Kidney epithelial cell (primary cell): ENCODE measurements around the gene SPEF2. TPM values are rescaled to one million over a fixed set of nuclear protein-coding genes. Genes with fewer than 3 reads are reported as not detected.

Experiments
- DNase-seq: peaks from one replicate; pipeline ENCODE4 v3.0.0-alpha.2; 2010; ENCODE audit warnings: low read depth
- H3K27me3 ChIP-seq: 2 replicates; pipeline ENCODE4 v1.6.0; 2011; ENCODE audit warnings: low read length; ENCODE audit not compliant: control insufficient read depth, insufficient read depth
- H3K36me3 ChIP-seq: 2 replicates; pipeline ENCODE4 v1.5.1; 2011; ENCODE audit warnings: low read length; ENCODE audit not compliant: control insufficient read depth, insufficient read depth
- H3K4me3 ChIP-seq: 2 replicates; pipeline ENCODE4 v1.5.1; 2011; ENCODE audit warnings: low read depth, mild to moderate bottlenecking, control low read depth, low read length
- total RNA-seq: library from RNA; depleted of rRNA; stranded (reverse); fragments of >200 nt; gene quantifications from 2 replicates; pipeline ENCODE4 v1.2.3, GENCODE V29; 2015
- TF ChIP-seq, protein P1 (sequence below): IDR thresholded peaks from 2 replicates; pipeline ENCODE4 v1.5.1; 2011; ENCODE audit warnings: mild to moderate bottlenecking, moderate library complexity, low read length, control low read depth, inconsistent platforms; ENCODE audit not compliant: insufficient read depth, poor library complexity, severe bottlenecking

SPEF2 gene
- total RNA-seq, 1 donor from 2014 or later = 3.2 TPM

DNA sequence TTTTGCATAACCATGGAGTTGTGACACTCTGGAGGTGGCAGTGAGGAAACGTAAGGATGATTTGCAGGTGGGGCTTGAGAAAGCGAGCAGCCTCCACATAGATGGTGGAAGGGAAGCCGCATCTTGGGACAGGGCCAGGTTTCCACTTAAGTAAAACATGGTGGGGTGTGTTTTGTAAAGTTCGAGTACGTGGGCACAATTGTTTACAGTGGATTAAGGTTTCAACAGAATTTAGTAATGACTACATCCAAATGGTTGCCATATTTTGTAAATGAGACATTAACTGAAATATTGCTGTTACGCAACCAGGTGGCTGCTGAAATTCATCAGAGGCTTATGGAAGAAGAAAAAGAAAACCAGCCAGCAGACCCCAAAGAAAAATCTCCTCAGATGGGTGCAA lies 153.6 kb downstream of the SPEF2 start:
- TF ChIP-seq, protein P1, sequence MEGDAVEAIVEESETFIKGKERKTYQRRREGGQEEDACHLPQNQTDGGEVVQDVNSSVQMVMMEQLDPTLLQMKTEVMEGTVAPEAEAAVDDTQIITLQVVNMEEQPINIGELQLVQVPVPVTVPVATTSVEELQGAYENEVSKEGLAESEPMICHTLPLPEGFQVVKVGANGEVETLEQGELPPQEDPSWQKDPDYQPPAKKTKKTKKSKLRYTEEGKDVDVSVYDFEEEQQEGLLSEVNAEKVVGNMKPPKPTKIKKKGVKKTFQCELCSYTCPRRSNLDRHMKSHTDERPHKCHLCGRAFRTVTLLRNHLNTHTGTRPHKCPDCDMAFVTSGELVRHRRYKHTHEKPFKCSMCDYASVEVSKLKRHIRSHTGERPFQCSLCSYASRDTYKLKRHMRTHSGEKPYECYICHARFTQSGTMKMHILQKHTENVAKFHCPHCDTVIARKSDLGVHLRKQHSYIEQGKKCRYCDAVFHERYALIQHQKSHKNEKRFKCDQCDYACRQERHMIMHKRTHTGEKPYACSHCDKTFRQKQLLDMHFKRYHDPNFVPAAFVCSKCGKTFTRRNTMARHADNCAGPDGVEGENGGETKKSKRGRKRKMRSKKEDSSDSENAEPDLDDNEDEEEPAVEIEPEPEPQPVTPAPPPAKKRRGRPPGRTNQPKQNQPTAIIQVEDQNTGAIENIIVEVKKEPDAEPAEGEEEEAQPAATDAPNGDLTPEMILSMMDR = no peak
- no peak overlapping the region for H3K4me3 ChIP-seq
- H3K27me3 ChIP-seq = no peaks in the 10 kb centered on the region
- DNase-seq = no peak
- H3K36me3 ChIP-seq = no peaks in the 10 kb centered on the region

- TF ChIP-seq, protein P1 = no peak
- DNase-seq = no peak
- H3K36me3 ChIP-seq = no peaks in the 10 kb centered on the region
- no peak overlapping the region for H3K4me3 ChIP-seq
- H3K27me3 ChIP-seq = no peaks in the 10 kb centered on the region
Measured at GRCh38 chr5:35771839-35772238, 154.2 kb downstream of the SPEF2 start.

DNA sequence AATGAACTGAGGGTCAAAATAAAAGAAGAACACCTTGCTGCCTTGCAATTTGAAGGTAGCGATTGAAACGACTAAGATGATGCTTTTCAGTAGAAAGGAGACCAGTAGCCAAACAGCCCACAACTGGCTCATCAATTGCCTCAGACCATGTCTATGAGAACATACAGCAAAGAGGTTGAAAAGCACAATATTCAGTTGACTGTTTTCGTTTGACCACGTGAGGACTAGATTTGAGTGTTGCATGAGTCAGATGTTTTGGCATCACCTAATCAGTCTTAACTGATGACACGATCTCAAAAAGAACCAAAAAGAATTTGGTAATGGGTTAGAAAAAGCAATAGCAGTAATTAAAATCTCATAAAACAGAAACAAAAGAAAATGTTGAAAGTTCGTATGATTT lies 156.3 kb downstream of the SPEF2 start:
- no peaks in the 10 kb centered on the region for H3K27me3 ChIP-seq
- H3K4me3 ChIP-seq = no peak overlapping the region
- DNase-seq = no peak
- TF ChIP-seq, protein P1 = no peak
- H3K36me3 ChIP-seq = no peaks in the 10 kb centered on the region

- Histone ChIP-seq H3K4me3 (no peak overlapping the region), H3K36me3 (no peaks in the 10 kb centered on the region), H3K27me3 (no peaks in the 10 kb centered on the region)
- peak; percentile 18 for DNase-seq
- TF ChIP-seq, protein P1 = no peak
Measured at GRCh38 chr5:35776757-35777156, 159.1 kb downstream of the SPEF2 start.

GRCh38 chr5:35777358-35778087 lies 159.9 kb downstream of the SPEF2 start:
- no peak overlapping the region for H3K4me3 ChIP-seq
- TF ChIP-seq, protein P1 = peak; percentile 65
- peak; percentile 43 for DNase-seq
- H3K36me3 ChIP-seq = no peaks in the 10 kb centered on the region
- no peaks in the 10 kb centered on the region for H3K27me3 ChIP-seq

GRCh38 chr5:35778259-35778769 lies 160.7 kb downstream of the SPEF2 start:
- TF ChIP-seq, protein P1 = no peak
- DNase-seq = no peak
- no peaks in the 10 kb centered on the region for H3K27me3 ChIP-seq

More at GRCh38 chr5:35778259-35778769, 160.7 kb downstream of the SPEF2 start:
- no peak overlapping the region for H3K4me3 ChIP-seq
- H3K36me3 ChIP-seq = no peaks in the 10 kb centered on the region
